SU-DHL-6 (cell line): Measurements from ENCODE around the gene DNAI4.

Experiments
- H2AFZ ChIP-seq: fragments of 200-600 bp; sonication (generic); 2 replicates; pipeline ENCODE4 v1.6.1; 2014; ENCODE audit warnings: low read depth, mild to moderate bottlenecking, moderate library complexity, mixed read lengths, antibody characterized with exemption, low read length; ENCODE audit not compliant: severe bottlenecking
- H3F3A ChIP-seq: fragments of 200-600 bp; shearing (Covaris generic); 2 replicates; pipeline ENCODE4 v1.6.0; 2016; ENCODE audit warnings: antibody characterized with exemption, mild to moderate bottlenecking; ENCODE audit not compliant: insufficient read depth
- H3K27ac ChIP-seq: fragments of 200-600 bp; sonication (generic); 2 replicates; pipeline ENCODE4 v1.5.1; 2016; ENCODE audit warnings: low read depth, mild to moderate bottlenecking, low read length, moderate library complexity, mixed read lengths
- H3K27me3 ChIP-seq: fragments of 200-600 bp; sonication (generic), shearing (Covaris generic); 2 replicates; pipeline ENCODE4 v1.6.0; 2014; ENCODE audit warnings: mild to moderate bottlenecking, low read length
- H3K36me3 ChIP-seq: fragments of 200-600 bp; sonication (generic); 2 replicates; pipeline ENCODE4 v1.6.1; 2014; ENCODE audit warnings: mild to moderate bottlenecking, low read length, mixed read lengths
- H3K4me2 ChIP-seq: fragments of 300-600, 200-600 bp; shearing (Covaris generic), sonication (generic); 2 replicates; pipeline ENCODE4 v1.6.0; 2014; ENCODE audit warnings: low read length, low read depth, mild to moderate bottlenecking; ENCODE audit not compliant: poor library complexity, severe bottlenecking
- H3K4me3 ChIP-seq: fragments of 200-600 bp; sonication (generic); 2 replicates; pipeline ENCODE4 v1.5.1; 2014; ENCODE audit warnings: antibody characterized with exemption, low read length, mild to moderate bottlenecking, mixed read lengths; ENCODE audit not compliant: insufficient read depth, poor library complexity, severe bottlenecking
- H3K79me2 ChIP-seq: fragments of 200-600 bp; sonication (generic); 2 replicates; pipeline ENCODE4 v1.6.1; 2014; ENCODE audit warnings: mild to moderate bottlenecking, low read length, moderate library complexity; ENCODE audit not compliant: insufficient read depth
- H3K9ac ChIP-seq: fragments of 200-600 bp; sonication (generic); 2 replicates; pipeline ENCODE4 v1.7.0; 2014; ENCODE audit warnings: mild to moderate bottlenecking, low read length
- H3K9me2 ChIP-seq: fragments of 200-600 bp; sonication (generic); replicated peaks from 2 replicates; pipeline ENCODE4 v1.6.1; 2014; ENCODE audit warnings: low read length; ENCODE audit not compliant: insufficient read depth
- H3K9me3 ChIP-seq: fragments of 200-600 bp; sonication (generic); 2 replicates; pipeline ENCODE4 v1.6.1; 2014; ENCODE audit warnings: low read length, mixed read lengths; ENCODE audit not compliant: insufficient read depth
- H4K20me1 ChIP-seq: fragments of 200-600 bp; sonication (generic); 2 replicates; pipeline ENCODE4 v1.6.1; 2014; ENCODE audit warnings: low read depth, mild to moderate bottlenecking, antibody characterized with exemption, low read length, moderate library complexity, mixed read lengths
- EZH2phosphoT487 ChIP-seq: fragments of 200-600 bp; sonication (generic), shearing (Covaris generic); conservative IDR thresholded peaks from 2 replicates; pipeline ENCODE4 v1.6.1; 2018; ENCODE audit warnings: mild to moderate bottlenecking, antibody characterized with exemption, low read length, moderate library complexity, mixed read lengths
- TF ChIP-seq, protein P1 (sequence below): fragments of 200-600 bp; sonication (generic); IDR thresholded peaks from one replicate; pipeline ENCODE4 v1.5.1; 2017; ENCODE audit warnings: antibody characterized with exemption, mild to moderate bottlenecking, low read length, moderate library complexity; ENCODE audit not compliant: insufficient read depth, poor library complexity, severe bottlenecking

The DNAI4 gene

DNA sequence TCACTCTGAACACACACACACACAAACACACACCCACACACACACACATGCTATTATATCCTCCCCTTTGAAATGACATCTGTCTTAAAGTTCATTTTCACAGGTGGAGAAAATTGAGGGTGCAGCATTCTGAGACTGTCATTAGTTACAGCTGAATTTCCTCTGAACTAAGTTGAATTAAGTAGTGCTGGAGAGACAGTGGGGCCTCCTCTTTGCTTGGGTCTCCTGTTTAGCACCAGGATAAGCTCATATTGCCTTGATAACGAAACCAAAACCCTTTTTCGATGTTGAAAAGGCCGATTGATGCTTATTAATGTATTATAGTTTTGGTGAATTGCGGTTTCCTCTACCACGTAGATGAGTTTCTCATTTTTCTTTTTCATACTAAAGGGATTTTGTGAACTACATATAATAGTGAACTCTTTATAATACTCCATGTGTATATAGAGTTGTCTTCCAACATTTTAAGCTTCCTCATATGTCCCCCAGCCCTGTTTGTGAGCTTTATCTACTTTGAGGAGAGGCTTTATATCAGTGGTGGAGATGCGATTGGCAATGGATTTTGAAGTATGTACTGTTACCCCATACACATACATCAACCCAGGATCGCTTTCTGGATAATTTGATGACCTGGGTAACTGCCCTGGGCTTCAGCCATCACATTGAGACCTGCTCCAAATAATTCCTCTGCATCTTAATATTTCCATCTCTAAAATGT is 155.0 kb downstream of the DNAI4 start:
- H3K27me3 ChIP-seq = no peaks in the 10 kb centered on the region
- H3K27ac ChIP-seq = no peak overlapping the region
- H3K9ac ChIP-seq = no peak overlapping the region
- no peak overlapping the region for H3K4me3 ChIP-seq
- TF ChIP-seq, protein P1, sequence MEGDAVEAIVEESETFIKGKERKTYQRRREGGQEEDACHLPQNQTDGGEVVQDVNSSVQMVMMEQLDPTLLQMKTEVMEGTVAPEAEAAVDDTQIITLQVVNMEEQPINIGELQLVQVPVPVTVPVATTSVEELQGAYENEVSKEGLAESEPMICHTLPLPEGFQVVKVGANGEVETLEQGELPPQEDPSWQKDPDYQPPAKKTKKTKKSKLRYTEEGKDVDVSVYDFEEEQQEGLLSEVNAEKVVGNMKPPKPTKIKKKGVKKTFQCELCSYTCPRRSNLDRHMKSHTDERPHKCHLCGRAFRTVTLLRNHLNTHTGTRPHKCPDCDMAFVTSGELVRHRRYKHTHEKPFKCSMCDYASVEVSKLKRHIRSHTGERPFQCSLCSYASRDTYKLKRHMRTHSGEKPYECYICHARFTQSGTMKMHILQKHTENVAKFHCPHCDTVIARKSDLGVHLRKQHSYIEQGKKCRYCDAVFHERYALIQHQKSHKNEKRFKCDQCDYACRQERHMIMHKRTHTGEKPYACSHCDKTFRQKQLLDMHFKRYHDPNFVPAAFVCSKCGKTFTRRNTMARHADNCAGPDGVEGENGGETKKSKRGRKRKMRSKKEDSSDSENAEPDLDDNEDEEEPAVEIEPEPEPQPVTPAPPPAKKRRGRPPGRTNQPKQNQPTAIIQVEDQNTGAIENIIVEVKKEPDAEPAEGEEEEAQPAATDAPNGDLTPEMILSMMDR = no peak
- no peak for TF ChIP-seq EZH2phosphoT487
- no peaks in the 10 kb centered on the region for H3K36me3 ChIP-seq
- H2AFZ ChIP-seq = no peak overlapping the region
- no peaks in the 10 kb centered on the region for H3F3A ChIP-seq
- no peak overlapping the region for H3K4me2 ChIP-seq
- H3K9me2 ChIP-seq = no peaks in the 10 kb centered on the region
- no peaks in the 10 kb centered on the region for H3K79me2 ChIP-seq
- no peaks in the 10 kb centered on the region for H4K20me1 ChIP-seq
- no peaks in the 10 kb centered on the region for H3K9me3 ChIP-seq

DNA sequence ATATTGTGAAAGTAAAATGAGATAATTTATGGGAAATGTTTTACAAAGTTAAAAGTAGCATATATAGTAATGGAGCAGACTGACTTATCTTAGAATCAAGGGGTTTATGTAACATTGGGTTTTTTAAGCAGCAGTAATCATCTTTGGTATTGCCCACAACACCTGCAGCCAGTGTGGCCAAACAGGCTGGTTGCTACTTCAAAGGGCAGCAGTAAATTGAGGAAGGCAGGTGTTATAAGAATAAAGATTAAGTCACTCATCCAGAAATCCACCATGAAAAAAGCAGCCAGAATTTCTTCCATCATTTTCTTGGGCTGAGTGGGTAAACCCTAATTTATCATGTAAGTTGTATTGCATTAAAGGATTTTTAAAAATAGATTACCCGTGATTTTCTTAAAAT is 155.7 kb downstream of the DNAI4 start:
- no peaks in the 10 kb centered on the region for H3F3A ChIP-seq
- H3K36me3 ChIP-seq = no peaks in the 10 kb centered on the region
- no peaks in the 10 kb centered on the region for H4K20me1 ChIP-seq
- no peaks in the 10 kb centered on the region for H3K9me2 ChIP-seq
- H3K9me3 ChIP-seq = no peaks in the 10 kb centered on the region
- H3K4me2 ChIP-seq = no peak overlapping the region
- no peak overlapping the region for H2AFZ ChIP-seq
- TF ChIP-seq, protein P1 = no peak
- TF ChIP-seq EZH2phosphoT487 = no peak
- no peak overlapping the region for H3K27ac ChIP-seq
- no peaks in the 10 kb centered on the region for H3K27me3 ChIP-seq
- H3K4me3 ChIP-seq = no peak overlapping the region
- H3K79me2 ChIP-seq = no peaks in the 10 kb centered on the region
- H3K9ac ChIP-seq = no peak overlapping the region

DNA sequence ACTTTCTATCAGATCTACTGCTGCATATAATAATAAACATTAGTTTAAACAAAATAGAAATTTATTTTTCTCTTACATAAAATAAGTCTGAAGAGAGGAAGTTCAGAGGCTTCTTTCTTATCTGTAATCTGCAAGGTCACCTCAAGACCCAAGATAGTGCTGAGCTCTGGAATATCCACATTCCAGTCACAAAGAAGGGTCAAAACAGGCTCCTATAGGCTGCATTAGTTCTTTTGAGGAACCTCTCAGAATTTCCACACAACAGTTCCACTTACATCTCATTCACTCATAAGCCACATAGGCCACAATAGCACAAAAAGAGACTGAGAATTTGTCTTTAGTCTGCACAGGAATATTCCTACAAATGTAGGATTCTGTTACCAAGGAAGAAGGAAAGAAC is 157.0 kb downstream of the DNAI4 start:
- no peaks in the 10 kb centered on the region for H3F3A ChIP-seq
- no peaks in the 10 kb centered on the region for H3K9me2 ChIP-seq
- no peak overlapping the region for H3K9ac ChIP-seq
- no peaks in the 10 kb centered on the region for H3K36me3 ChIP-seq
- no peak overlapping the region for H2AFZ ChIP-seq
- no peaks in the 10 kb centered on the region for H4K20me1 ChIP-seq
- no peaks in the 10 kb centered on the region for H3K9me3 ChIP-seq
- TF ChIP-seq, protein P1 = no peak
- TF ChIP-seq EZH2phosphoT487 = no peak
- H3K27ac ChIP-seq = no peak overlapping the region
- no peak overlapping the region for H3K4me2 ChIP-seq
- H3K4me3 ChIP-seq = no peak overlapping the region
- no peaks in the 10 kb centered on the region for H3K27me3 ChIP-seq
- no peaks in the 10 kb centered on the region for H3K79me2 ChIP-seq
